NCI-H146 (cell line): Measurements from ENCODE around the gene C19orf67.

Source experiments
- DNase-seq: peaks from one replicate; lab custom pipeline; 2025; lab: John Stamatoyannopoulos, UW

Gene C19orf67

GRCh38 chr19:14085309-14085995 is at the start of gene C19orf67:
TSS of gene C19orf67 (minus strand) at chr19:14085783. CDS start at chr19:14085627, 156 bp downstream.
- no peak for DNase-seq

- no peak for DNase-seq
Observed at GRCh38 chr19:14135355-14135754, 49.8 kb upstream of the C19orf67 start.

- no peak for DNase-seq
Observed at GRCh38 chr19:14127929-14128509, 42.4 kb upstream of the C19orf67 start.

GRCh38 chr19:14127176-14127575 is 41.6 kb upstream of the C19orf67 start:
- DNase-seq, result no peak

- no peak for DNase-seq
Observed at GRCh38 chr19:14122924-14123323, 37.3 kb upstream of the C19orf67 start.

GRCh38 chr19:14120497-14120780 is 34.9 kb upstream of the C19orf67 start:
- no peak for DNase-seq

- no peak for DNase-seq
Observed at GRCh38 chr19:14119644-14120496, 34.3 kb upstream of the C19orf67 start.

- DNase-seq, result no peak
Observed at GRCh38 chr19:14119146-14119545, 33.6 kb upstream of the C19orf67 start.

GRCh38 chr19:14118165-14119051 is 32.8 kb upstream of the C19orf67 start:
- DNase-seq, result peak; percentile 93

GRCh38 chr19:14117668-14118164 is 32.1 kb upstream of the C19orf67 start, which contains the start of gene PRKACA:
TSS of gene PRKACA (minus strand) at chr19:14117762. CDS start at chr19:14117547, 215 bp downstream.
- DNase-seq, result peak; percentile 99

- peak; percentile 30 for DNase-seq
Observed at GRCh38 chr19:14116918-14117578, 31.5 kb upstream of the C19orf67 start.

GRCh38 chr19:14116525-14116917 is 30.9 kb upstream of the C19orf67 start:
- no peak for DNase-seq

- DNase-seq, result no peak
Observed at GRCh38 chr19:14115756-14116155, 30.2 kb upstream of the C19orf67 start.

- peak; percentile 28 for DNase-seq
Observed at GRCh38 chr19:14114854-14115253, 29.3 kb upstream of the C19orf67 start.

GRCh38 chr19:14114439-14114838 is 28.9 kb upstream of the C19orf67 start:
- DNase-seq, result no peak

- DNase-seq, result no peak
Observed at GRCh38 chr19:14113762-14114414, 28.3 kb upstream of the C19orf67 start.

GRCh38 chr19:14112809-14113385 is 27.3 kb upstream of the C19orf67 start:
- DNase-seq, result no peak

- DNase-seq, result no peak
Observed at GRCh38 chr19:14112051-14112808, 26.6 kb upstream of the C19orf67 start.

GRCh38 chr19:14111486-14111885 is 25.9 kb upstream of the C19orf67 start:
- no peak for DNase-seq

- DNase-seq, result no peak
Observed at GRCh38 chr19:14110650-14111049, 25.1 kb upstream of the C19orf67 start.
